Neural cell (in vitro differentiated cells): ENCODE measurements around the gene MEGF6. TPM values are rescaled to one million over a fixed set of nuclear protein-coding genes. Genes with fewer than 3 reads are reported as not detected.

Source experiments
- H2AFZ ChIP-seq: fragments of 200-600, 300-800 bp; sonication (generic), shearing (Covaris generic); 2 replicates; pipeline ENCODE4 v1.6.0; 2014; ENCODE audit warnings: low read depth, mild to moderate bottlenecking, antibody characterized with exemption, low read length, moderate library complexity
- H3F3A ChIP-seq: fragments of 200-600 bp; shearing (Covaris generic); 2 replicates; pipeline ENCODE4 v1.6.1; 2016; ENCODE audit warnings: mild to moderate bottlenecking, moderate library complexity, mixed read lengths, antibody characterized with exemption, low read length; ENCODE audit not compliant: insufficient read depth, poor library complexity, severe bottlenecking
- H3K27ac ChIP-seq: fragments of 200-600, 300-800 bp; sonication (generic), shearing (Covaris generic); 2 replicates; pipeline ENCODE4 v1.5.1; 2014; ENCODE audit warnings: mild to moderate bottlenecking, low read length, moderate library complexity
- H3K27me3 ChIP-seq: fragments of 300-800, 200-600 bp; sonication (generic), shearing (Covaris generic); 2 replicates; pipeline ENCODE4 v1.6.0; 2014; ENCODE audit warnings: mild to moderate bottlenecking, low read depth, low read length, moderate library complexity; ENCODE audit not compliant: insufficient read depth
- H3K36me3 ChIP-seq: fragments of 300-800, 200-600 bp; sonication (generic), shearing (Covaris generic); 2 replicates; pipeline ENCODE4 v1.5.1; 2014; ENCODE audit warnings: mild to moderate bottlenecking, antibody characterized with exemption, low read length, moderate library complexity; ENCODE audit not compliant: insufficient read depth
- H3K4me2 ChIP-seq: fragments of 300-800, 200-600 bp; sonication (generic), shearing (Covaris generic); 2 replicates; pipeline ENCODE4 v1.6.0; 2014; ENCODE audit warnings: mild to moderate bottlenecking, low read length
- H3K4me3 ChIP-seq: fragments of 300-800, 200-600 bp; sonication (generic), shearing (Covaris generic); 2 replicates; pipeline ENCODE4 v1.5.1; 2014; ENCODE audit warnings: mild to moderate bottlenecking, low read length, moderate library complexity
- H3K79me2 ChIP-seq: fragments of 200-600 bp; shearing (Covaris generic); replicated peaks from 2 replicates; pipeline ENCODE4 v1.6.0; 2014; ENCODE audit warnings: mild to moderate bottlenecking, low read length, moderate library complexity; ENCODE audit not compliant: insufficient read depth
- H3K9ac ChIP-seq: fragments of 300-800, 200-600 bp; sonication (generic), shearing (Covaris generic); 2 replicates; pipeline ENCODE4 v1.6.1; 2016; ENCODE audit warnings: mild to moderate bottlenecking, low read length, mixed read lengths
- H3K9me2 ChIP-seq: fragments of 200-600 bp; shearing (Covaris generic); 2 replicates; pipeline ENCODE4 v1.6.1; 2016; ENCODE audit warnings: mild to moderate bottlenecking, low read length, mixed read lengths; ENCODE audit not compliant: insufficient read depth
- H3K9me3 ChIP-seq: fragments of 200-600, 300-800 bp; sonication (generic), shearing (Covaris generic); 2 replicates; pipeline ENCODE4 v1.6.1; 2016; ENCODE audit warnings: mild to moderate bottlenecking, mixed run types, low read length, moderate library complexity, mixed read lengths
- H4K20me1 ChIP-seq: fragments of 200-600 bp; shearing (Covaris generic); 2 replicates; pipeline ENCODE4 v1.6.1; 2016; ENCODE audit warnings: mild to moderate bottlenecking, mixed run types; ENCODE audit not compliant: insufficient read depth
- EP300 ChIP-seq: fragments of 450-650 bp; conservative IDR thresholded peaks from 2 replicates; pipeline ENCODE4 v1.6.1; 2014; ENCODE audit warnings: antibody characterized with exemption, mild to moderate bottlenecking, moderate library complexity; ENCODE audit not compliant: poor library complexity, severe bottlenecking
- EZH2 ChIP-seq: fragments of 200-600, 300-800 bp; shearing (Covaris generic), sonication (generic); IDR thresholded peaks from 2 replicates; pipeline ENCODE4 v1.6.1; 2014; ENCODE audit warnings: antibody characterized with exemption, low read length, borderline replicate concordance, mild to moderate bottlenecking; ENCODE audit not compliant: insufficient read depth, poor library complexity, severe bottlenecking
- MXI1 ChIP-seq: fragments of 450-650 bp; conservative IDR thresholded peaks from 2 replicates; pipeline ENCODE4 v1.6.1; 2014; ENCODE audit warnings: antibody characterized with exemption, mild to moderate bottlenecking; ENCODE audit not compliant: poor library complexity, severe bottlenecking
- POLR2AphosphoS5 ChIP-seq: IDR thresholded peaks from 2 replicates; pipeline ENCODE4 v1.6.1; 2012
- RAD21 ChIP-seq: fragments of 450-650 bp; conservative IDR thresholded peaks from 2 replicates; pipeline ENCODE4 v1.6.1; 2014; ENCODE audit warnings: antibody characterized with exemption, mild to moderate bottlenecking, moderate library complexity
- SMC3 ChIP-seq: fragments of 450-650 bp; conservative IDR thresholded peaks from 2 replicates; pipeline ENCODE4 v1.6.1; 2014; ENCODE audit warnings: antibody characterized with exemption, mild to moderate bottlenecking, moderate library complexity; ENCODE audit not compliant: poor library complexity
- TAF1 ChIP-seq: IDR thresholded peaks from 2 replicates; pipeline ENCODE4 v1.6.1; 2012; ENCODE audit warnings: low read depth
- polyA plus RNA-seq: library from polyadenylated mRNA; depleted of rRNA; stranded (reverse); fragments of >200 nt; gene quantifications from 2 replicates; pipeline ENCODE4 v1.2.3, GENCODE V29; 2014
- TF ChIP-seq, protein P1 (sequence below): IDR thresholded peaks from 2 replicates; pipeline ENCODE4 v1.6.1; 2012; ENCODE audit warnings: borderline replicate concordance
- TF ChIP-seq, protein P2 (sequence below): fragments of 450-650 bp; IDR thresholded peaks from 2 replicates; pipeline ENCODE4 v1.5.1; 2014; ENCODE audit warnings: antibody characterized with exemption, mild to moderate bottlenecking, moderate library complexity; ENCODE audit not compliant: poor library complexity, severe bottlenecking

The MEGF6 gene
- polyA plus RNA-seq, 1 donor from 2014 or later: 6.0 TPM

- Histone ChIP-seq H3K36me3 (no peaks in the 10 kb centered on the region), H2AFZ (no peak overlapping the region), H4K20me1 (no peaks in the 10 kb centered on the region), H3F3A (no peaks in the 10 kb centered on the region), H3K9me3 (no peaks in the 10 kb centered on the region), H3K4me3 (no peak overlapping the region), H3K4me2 (no peak overlapping the region), H3K9ac (no peak overlapping the region), H3K27ac (no peak overlapping the region), H3K79me2 (no peaks in the 10 kb centered on the region), H3K27me3 (no peaks in the 10 kb centered on the region), H3K9me2 (no peaks in the 10 kb centered on the region)
- TF ChIP-seq EZH2 (no peak), RAD21 (no peak), TAF1 (no peak), SMC3 (no peak), POLR2AphosphoS5 (no peak), MXI1 (no peak), EP300 (no peak)
- TF ChIP-seq, protein P1, sequence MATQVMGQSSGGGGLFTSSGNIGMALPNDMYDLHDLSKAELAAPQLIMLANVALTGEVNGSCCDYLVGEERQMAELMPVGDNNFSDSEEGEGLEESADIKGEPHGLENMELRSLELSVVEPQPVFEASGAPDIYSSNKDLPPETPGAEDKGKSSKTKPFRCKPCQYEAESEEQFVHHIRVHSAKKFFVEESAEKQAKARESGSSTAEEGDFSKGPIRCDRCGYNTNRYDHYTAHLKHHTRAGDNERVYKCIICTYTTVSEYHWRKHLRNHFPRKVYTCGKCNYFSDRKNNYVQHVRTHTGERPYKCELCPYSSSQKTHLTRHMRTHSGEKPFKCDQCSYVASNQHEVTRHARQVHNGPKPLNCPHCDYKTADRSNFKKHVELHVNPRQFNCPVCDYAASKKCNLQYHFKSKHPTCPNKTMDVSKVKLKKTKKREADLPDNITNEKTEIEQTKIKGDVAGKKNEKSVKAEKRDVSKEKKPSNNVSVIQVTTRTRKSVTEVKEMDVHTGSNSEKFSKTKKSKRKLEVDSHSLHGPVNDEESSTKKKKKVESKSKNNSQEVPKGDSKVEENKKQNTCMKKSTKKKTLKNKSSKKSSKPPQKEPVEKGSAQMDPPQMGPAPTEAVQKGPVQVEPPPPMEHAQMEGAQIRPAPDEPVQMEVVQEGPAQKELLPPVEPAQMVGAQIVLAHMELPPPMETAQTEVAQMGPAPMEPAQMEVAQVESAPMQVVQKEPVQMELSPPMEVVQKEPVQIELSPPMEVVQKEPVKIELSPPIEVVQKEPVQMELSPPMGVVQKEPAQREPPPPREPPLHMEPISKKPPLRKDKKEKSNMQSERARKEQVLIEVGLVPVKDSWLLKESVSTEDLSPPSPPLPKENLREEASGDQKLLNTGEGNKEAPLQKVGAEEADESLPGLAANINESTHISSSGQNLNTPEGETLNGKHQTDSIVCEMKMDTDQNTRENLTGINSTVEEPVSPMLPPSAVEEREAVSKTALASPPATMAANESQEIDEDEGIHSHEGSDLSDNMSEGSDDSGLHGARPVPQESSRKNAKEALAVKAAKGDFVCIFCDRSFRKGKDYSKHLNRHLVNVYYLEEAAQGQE: no peak
- TF ChIP-seq, protein P2, sequence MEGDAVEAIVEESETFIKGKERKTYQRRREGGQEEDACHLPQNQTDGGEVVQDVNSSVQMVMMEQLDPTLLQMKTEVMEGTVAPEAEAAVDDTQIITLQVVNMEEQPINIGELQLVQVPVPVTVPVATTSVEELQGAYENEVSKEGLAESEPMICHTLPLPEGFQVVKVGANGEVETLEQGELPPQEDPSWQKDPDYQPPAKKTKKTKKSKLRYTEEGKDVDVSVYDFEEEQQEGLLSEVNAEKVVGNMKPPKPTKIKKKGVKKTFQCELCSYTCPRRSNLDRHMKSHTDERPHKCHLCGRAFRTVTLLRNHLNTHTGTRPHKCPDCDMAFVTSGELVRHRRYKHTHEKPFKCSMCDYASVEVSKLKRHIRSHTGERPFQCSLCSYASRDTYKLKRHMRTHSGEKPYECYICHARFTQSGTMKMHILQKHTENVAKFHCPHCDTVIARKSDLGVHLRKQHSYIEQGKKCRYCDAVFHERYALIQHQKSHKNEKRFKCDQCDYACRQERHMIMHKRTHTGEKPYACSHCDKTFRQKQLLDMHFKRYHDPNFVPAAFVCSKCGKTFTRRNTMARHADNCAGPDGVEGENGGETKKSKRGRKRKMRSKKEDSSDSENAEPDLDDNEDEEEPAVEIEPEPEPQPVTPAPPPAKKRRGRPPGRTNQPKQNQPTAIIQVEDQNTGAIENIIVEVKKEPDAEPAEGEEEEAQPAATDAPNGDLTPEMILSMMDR: no peak
Observed at GRCh38 chr1:3465935-3466321, 145.4 kb downstream of the MEGF6 start.

DNA sequence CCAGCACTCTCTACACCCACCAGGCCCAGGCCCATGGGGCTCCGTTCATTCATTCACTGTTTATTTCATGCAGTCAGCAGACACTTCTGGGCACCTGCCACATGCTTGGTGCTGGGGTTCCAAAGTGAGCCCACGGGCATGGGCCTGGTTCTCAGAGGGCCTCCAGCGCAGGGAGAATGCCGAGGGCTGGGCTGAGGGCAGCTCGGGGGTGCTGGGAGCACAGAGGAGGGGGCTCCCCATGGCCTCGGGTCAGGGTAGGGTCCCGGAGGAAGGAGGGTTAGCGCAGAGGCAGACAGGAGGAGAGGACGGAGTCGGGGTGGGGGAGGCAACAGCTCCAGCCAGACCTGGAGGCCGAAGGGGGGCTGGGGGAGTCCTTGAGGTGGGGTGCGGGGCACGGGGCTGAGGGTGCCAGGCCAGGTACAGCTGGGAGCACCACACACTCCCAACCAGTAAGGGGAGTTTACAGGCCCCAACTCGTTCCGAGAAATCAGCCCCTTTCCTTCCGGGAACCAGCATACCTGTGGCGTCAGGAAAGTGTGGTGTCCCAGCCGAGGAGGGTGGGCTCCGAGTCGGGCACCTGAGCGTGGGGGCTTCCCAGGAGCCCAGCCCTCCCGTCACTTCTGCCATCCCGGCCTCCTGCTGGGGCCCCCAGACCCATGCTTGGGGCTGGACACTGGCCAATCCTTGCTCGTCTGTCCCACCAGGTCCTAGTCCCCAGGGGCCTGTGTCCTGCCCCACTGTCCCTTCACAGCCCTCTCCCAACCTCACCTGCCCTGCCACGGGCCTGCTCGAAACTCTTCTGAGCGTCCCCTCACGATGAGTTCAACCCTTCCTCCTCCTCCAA is 146.0 kb downstream of the MEGF6 start:
- no peaks in the 10 kb centered on the region for H4K20me1 ChIP-seq
- H3K4me3 ChIP-seq: no peak overlapping the region
- H3K79me2 ChIP-seq: no peaks in the 10 kb centered on the region
- no peaks in the 10 kb centered on the region for H3K27me3 ChIP-seq
- H3K4me2 ChIP-seq: no peak overlapping the region
- H3K27ac ChIP-seq: no peak overlapping the region
- TF ChIP-seq EP300 (no peak), TAF1 (no peak), RAD21 (no peak), SMC3 (no peak), POLR2AphosphoS5 (no peak)
- TF ChIP-seq, protein P2: no peak
- H2AFZ ChIP-seq: no peak overlapping the region
- H3K9me2 ChIP-seq: no peaks in the 10 kb centered on the region
- H3K9me3 ChIP-seq: no peaks in the 10 kb centered on the region
- H3K9ac ChIP-seq: no peak overlapping the region
- no peaks in the 10 kb centered on the region for H3K36me3 ChIP-seq
- no peaks in the 10 kb centered on the region for H3F3A ChIP-seq
